AG09319 (cell line): ENCODE results near the gene NPR1.
"Not testable (repeated sequence)": the region's sequence is repeated elsewhere in the genome, so short reads cannot be mapped to it uniquely, and the experiment has no call there.

Experiments
- DNase-seq: peaks from one replicate; pipeline ENCODE4 v3.0.0-alpha.2; 2010; ENCODE audit warnings: low read depth; ENCODE audit errors: extremely low read depth
- TF ChIP-seq, protein P1 (sequence below): IDR thresholded peaks from 2 replicates; pipeline ENCODE4 v1.5.1; 2011; ENCODE audit warnings: low read depth, mild to moderate bottlenecking, inconsistent platforms, low read length, moderate library complexity

The NPR1 gene

DNA sequence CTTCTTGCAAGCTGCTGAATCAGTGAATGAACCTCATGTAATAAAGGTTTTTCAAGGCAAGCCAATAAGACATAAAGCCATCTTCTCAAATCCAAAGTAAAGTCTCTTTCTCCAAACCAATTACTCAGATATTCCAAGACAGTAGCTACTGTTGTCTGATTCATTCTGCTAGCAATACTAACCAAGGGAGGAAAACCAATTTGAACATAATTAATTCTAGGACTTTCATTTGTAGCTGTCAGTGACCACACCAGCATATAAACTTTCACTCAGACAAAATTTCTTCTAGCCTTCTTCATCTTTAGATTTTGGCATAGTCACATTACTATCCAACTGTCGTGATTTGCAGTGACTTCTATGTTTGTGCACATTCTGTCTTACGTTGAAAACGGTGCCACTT is 38.8 kb downstream of the NPR1 start:
- TF ChIP-seq, protein P1, sequence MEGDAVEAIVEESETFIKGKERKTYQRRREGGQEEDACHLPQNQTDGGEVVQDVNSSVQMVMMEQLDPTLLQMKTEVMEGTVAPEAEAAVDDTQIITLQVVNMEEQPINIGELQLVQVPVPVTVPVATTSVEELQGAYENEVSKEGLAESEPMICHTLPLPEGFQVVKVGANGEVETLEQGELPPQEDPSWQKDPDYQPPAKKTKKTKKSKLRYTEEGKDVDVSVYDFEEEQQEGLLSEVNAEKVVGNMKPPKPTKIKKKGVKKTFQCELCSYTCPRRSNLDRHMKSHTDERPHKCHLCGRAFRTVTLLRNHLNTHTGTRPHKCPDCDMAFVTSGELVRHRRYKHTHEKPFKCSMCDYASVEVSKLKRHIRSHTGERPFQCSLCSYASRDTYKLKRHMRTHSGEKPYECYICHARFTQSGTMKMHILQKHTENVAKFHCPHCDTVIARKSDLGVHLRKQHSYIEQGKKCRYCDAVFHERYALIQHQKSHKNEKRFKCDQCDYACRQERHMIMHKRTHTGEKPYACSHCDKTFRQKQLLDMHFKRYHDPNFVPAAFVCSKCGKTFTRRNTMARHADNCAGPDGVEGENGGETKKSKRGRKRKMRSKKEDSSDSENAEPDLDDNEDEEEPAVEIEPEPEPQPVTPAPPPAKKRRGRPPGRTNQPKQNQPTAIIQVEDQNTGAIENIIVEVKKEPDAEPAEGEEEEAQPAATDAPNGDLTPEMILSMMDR, result no peak
- DNase-seq, result no peak

DNA sequence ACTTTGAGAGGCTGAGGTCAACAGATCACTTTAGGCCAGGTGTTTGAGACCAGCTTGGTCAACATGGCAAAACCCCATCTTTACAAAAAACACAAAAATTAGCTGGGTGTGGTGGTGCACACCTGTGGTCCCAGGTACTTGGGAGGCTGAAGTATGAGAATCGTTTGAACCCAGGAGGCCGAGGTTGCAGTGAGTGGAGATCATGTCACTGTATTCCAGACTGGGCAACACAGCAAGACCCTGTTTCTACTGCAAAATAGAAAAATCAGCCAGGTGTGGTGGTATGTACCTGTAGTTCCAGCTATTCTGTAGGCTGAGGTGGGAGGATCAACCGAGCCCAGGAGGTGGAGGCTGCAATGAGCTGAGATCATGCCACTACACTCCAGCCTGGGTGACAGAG is 45.2 kb downstream of the NPR1 start:
- TF ChIP-seq, protein P1, result no peak

DNA sequence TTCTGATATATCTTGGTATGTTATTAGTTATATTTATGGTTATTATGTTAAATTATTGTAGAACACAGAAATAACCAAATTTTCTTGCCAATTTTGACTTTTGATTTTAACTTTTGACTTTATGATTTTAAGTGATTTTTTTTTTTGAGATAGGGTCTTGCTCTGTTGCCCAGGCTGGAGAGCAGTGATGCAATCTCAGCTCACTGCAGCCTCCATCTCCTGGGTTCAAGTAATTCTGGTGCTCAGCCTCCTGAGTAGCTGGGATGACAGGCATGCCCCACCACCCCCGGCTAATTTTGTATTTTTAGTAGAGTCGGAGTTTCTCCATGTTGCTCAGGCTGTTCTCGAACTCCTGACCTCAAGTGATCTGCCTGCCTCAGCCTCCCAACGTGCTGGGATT is 46.1 kb downstream of the NPR1 start:
- DNase-seq, result not testable (repeated sequence)

More for the DNA sequence above, 45.2 kb downstream of the NPR1 start:
- DNase-seq, result no peak

DNA sequence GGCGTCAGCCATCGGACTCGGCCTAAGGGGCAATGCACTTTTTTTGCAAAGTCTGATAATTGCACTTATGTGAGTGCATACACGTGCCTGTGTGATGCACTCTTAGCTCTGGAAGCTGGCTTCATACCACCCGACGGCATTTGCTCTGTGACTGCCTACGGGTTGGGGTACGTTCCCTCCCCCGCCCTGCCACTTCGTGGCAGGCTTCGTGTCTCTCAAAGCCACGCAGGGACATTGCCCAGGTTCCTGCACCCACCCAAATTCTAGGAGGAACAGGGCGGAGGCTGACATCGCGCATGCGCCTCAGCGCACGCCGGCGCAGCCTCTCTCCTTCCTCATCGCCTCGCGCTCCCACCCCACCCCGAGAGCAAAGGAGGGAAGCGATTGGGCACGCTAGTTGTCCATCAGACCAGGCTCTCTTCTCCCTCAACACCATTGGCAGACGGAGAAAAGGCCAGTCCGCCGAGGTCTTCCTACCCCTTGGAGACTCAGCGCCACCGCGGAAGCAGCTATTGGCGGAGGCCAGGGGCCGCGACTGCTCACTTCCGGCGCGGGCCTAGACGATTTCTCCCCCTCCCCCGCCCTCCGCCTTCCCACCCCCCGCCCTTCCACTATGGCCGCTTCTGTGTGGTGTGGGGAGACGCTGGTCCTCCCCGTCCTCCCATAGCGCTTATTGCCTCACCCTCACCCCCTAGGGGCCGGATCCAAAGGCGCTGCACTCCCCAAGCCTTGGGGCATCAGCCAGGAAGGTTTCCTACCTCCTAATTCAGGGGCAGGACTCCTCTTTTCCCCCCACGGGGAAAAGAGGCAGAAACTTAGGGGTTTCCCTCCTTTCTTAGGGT is 49.2 kb downstream of the NPR1 start, which contains the start of gene INTS3:
Gene INTS3, plus strand, starts transcription at position 588 of the 842 bp plus-strand sequence. CDS start 585 bp downstream, outside the sequence.
- DNase-seq, result peak; percentile 100

DNA sequence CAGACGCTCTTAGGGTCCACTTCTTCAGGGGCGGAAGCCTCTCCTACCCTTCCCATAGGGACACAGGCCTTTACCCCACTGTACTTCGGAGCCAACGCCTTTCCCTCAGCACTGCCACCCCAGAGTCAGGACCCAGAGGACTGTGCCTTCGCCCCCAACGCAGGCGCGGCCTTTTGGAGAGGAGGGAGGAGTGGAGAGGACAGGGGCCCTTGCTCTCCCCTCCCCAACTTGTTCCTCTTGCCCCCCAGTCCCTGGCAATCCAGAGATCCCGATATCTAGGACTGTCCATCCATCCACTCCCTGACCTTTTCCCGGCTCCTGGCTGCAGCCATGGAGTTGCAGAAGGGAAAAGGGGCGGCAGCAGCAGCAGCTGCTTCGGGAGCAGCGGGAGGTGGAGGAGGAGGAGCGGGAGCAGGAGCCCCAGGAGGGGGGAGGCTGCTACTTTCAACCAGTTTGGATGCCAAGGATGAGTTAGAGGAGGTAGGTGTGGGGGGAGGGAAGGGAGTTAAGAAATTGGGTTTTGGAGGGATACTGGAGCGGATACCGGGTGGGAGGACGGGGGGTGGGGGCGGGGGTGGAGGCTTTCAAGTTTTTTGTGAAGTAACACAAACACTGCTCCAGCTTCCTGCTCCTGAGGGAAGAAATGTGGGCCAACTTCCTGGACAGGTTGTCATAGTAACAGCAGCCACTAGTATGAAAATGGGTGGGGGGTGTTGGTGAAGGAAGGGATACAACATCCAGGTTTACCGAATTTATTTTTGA is 50.0 kb downstream of the NPR1 start:
- TF ChIP-seq, protein P1, result no peak
- no peak for DNase-seq

More for the DNA sequence above, 49.2 kb downstream of the NPR1 start, which contains the start of gene INTS3:
- TF ChIP-seq, protein P1, result no peak

DNA sequence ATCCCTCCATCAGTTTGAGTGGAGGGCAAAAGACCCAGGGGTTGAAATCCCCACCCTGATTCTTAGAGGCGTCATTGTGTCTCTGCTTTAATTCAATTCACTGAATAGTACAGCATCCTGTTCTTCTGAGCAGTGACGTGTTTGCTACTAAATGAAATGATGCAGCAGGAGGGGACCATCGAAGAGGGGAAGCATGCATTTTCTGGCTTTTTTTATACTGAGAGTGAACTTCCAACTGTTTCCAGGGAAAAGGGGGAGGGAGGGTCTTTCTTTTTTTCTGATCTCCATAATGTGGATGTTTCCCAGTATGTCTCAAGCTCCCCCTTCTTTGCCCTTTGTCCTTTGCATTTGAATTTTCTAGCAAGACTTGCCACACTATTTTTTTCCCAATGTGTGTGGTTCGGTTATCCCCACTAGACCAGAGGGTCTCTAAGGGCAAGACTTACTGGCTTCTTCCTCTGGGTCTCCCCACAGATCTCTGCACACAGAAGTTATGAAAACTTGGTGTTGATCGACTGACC is 52.0 kb downstream of the NPR1 start:
- no peak for DNase-seq
- TF ChIP-seq, protein P1, result no peak

DNA sequence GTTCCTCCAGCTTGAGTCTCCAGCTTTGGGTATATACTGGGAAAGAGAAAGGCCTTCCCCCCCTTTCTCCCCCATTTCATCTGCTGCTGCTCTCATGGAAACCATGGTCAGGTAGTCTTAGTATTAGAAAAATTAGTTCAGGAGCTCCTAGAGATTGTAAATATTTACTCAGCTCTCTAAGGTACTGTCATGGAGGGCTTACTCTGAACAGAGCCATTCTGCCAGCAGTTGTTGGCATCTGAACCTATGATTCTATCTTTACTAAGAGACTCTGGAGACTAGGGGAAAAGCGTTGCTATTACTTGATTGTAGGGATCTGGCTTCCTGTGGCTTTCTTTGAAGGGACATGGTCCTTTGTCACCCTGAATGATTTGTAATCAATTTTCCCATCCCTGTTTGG is 55.5 kb downstream of the NPR1 start:
- TF ChIP-seq, protein P1, result no peak
- DNase-seq, result no peak
